NK-92 (cell line): ENCODE results near the gene CBL.

Source experiments
- DNase-seq: peaks from one replicate; lab custom pipeline; 2025; ENCODE audit not compliant: unreplicated experiment; lab: John Stamatoyannopoulos, UW

The CBL gene

GRCh38 chr11:119343726-119344125 lies 137.6 kb downstream of the CBL start:
- no peak for DNase-seq

GRCh38 chr11:119344291-119345010 lies 138.3 kb downstream of the CBL start:
- DNase-seq: no peak

GRCh38 chr11:119345685-119346084 lies 139.5 kb downstream of the CBL start:
- no peak for DNase-seq

- DNase-seq: no peak
Measured at GRCh38 chr11:119346605-119347004, 140.5 kb downstream of the CBL start, which contains the start of gene MFRP. MFRP (minus strand) TSS chr11:119346705; CDS start chr11:119346513, 192 bp downstream.

DNA sequence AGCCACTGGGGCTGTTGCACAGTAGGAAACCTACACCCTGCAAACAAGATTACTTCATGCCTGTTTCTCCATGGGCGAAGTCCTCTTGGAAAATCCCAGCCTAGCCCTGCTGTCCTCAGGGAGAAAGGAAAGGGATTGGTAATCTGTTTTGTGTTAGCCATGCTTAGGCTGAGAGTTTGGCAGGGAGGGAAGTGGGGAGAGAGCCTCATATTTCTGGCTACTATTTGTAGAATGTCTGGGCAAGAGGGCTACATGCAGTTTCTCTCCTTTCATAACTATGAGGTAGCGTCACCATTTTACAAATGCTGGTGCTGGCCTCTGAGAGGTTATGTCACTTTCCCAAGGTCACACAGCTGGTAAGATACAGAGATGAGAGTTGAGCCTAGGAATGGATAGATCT lies 141.1 kb downstream of the CBL start:
- no peak for DNase-seq

- no peak for DNase-seq
Measured at GRCh38 chr11:119347940-119348605, 141.9 kb downstream of the CBL start.

DNA sequence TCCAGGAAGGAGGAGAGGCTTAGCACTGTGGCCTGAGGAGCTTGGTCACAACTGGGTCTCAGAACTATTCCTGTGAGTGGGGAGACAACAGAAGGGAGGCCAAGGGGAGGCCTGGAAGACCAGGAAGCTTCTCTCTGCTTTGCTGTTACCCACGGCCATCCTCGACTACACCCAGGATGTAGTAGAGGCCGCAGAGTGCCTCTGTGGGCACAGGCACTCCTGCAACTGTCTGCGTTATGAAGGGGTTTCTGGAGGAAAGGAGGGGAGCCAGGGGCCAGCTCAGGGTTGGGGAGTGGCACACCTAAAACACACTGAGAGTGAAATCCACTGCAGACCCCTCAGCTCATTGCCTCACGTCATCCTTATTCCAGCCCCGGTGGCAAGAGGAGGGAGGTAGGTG lies 144.2 kb downstream of the CBL start:
- DNase-seq: no peak

DNA sequence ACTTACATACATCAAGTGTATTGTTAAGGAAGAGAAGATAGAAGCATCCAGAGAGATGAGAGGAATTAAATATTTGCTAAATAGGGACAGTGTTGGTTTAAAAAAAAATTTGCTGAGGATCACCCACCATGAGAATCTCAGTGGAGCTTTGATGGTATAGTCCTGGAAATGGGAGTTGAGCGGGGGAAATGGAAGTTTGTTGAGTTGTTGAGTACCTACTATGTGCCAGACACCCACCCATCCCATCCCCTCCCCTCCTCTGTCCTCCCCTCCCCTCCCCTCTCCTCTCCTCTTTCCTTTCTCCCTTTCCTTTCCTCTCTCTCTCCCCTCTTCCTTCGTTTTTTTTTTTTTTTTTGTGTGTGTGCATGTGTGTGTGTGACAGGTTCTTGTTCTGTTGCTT lies 145.1 kb downstream of the CBL start:
- DNase-seq: no peak

GRCh38 chr11:119352857-119353260 lies 146.7 kb downstream of the CBL start:
- no peak for DNase-seq

- DNase-seq: no peak
Measured at GRCh38 chr11:119355091-119355843, 149.1 kb downstream of the CBL start.

GRCh38 chr11:119356349-119357031 lies 150.4 kb downstream of the CBL start:
- DNase-seq: no peak

DNA sequence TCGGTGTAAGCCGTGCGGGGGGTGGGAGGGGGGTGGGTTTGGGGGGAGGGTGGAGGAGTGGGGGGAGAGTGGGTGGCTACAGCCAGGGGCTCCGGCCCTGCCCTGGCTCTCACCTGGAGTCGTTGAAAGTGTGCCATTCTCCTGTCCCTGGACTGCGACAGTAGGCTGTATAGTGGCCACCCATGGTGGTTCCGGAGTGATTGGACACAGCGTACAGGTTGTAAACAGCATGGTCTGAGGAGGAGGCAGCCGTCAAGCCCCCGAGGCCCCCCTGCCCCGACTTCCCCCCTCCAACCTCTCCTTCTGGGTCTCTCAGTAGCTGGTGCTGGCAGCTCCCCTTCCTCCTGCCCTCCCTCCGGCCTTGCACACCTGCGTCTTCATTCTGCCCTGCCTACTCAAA lies 150.9 kb downstream of the CBL start:
- DNase-seq: no peak
